LHCN-M2 (cell line): ENCODE results near the gene ABLIM2. TPM values are rescaled to one million over a fixed set of nuclear protein-coding genes. Genes with fewer than 3 reads are reported as not detected.
"Not testable (repeated sequence)": the region's sequence is repeated elsewhere in the genome, so short reads cannot be mapped to it uniquely, and the experiment has no call there.

ENCODE experiments used
- DNase-seq: peaks from one replicate; pipeline ENCODE4 v3.0.0-alpha.2; 2012; ENCODE audit warnings: low read depth
- total RNA-seq: library from RNA; depleted of rRNA; stranded (reverse); fragments of >200 nt; gene quantifications from 2 replicates; pipeline ENCODE4 v1.2.3, GENCODE V29; 2014

Gene ABLIM2
- total RNA-seq, 1 experiment from 2014 or later = 2.6 TPM

DNA sequence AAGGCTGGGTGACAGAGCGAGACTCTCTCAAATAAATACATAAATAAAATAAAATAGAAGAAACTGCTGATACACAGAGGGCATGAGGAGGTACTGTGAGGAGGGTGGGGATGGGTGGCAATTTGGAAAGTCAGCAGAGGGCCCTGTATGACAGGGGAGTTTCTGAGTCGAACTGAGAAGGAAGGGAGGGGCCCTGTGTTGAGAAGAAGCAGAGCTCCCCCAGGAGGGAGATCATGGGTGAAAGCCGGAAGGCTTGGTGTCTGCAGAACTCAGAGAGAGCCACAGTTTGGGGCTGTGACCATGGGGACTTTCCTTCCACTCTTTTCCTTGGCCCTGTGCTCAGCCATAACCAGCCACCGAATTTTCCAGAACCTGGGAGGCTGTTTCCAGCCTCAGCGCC lies 194.2 kb downstream of the ABLIM2 start:
- no peak for DNase-seq

DNA sequence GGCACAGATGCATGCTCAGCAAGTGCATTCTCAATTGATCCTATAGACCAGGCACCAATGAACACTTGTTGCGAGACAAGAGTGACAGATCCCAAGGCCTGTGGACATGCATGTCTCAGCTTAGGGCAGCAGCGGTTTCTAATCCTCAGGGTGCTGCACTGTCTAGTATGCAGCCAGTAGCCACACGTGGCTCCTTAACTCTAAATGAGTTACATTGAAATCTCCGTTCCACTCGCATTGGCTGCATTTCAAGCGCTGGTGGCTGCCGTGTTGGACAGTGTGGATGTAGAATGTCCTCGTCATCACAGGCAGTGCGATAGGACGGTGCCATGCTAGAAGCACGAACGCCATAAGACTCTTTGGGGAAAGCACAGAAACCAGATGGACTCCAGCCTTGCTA lies 194.9 kb downstream of the ABLIM2 start:
- DNase-seq = no peak

DNA sequence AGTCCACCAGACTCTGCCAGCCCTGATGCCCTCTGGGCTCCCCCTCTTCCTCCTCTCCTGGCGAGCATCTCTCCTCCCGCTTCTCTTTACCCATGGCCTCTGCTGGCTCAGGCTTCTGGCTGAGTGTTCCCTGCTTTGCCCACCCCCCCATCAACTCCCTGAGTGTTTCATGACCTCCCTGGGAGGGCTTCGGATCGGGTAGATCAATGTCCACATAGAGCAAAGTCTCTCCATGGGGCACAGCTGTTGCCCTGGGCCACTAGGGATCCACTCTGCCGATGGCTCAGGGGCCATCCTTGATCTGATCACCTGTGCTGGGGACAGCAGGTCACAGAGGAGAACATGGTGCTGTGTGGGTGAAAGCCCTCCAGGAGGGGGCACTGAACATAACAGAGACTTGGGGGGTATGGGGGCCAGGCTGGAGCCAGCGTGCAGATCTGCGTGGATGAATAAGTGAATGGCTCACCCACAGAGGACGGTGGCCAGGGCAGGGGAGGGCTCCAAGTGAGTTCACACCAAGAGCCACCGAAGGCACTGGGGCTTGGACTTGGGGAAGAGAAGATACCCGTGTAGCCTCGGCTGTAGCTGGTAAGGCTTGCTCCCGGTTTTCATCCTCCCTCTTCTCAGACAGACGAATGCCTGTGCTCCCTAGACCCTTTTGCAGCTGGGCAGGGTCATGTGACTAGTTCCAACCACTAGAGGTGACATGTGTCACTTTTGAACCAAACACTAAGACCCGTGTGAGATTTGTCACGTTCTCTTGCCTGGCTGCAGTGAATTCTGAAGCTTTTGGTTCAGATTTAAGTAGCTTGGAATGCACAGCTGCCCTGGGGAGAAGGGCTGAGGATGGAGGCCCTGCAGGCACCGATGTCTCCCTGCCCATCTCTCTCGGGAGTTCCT lies 195.8 kb downstream of the ABLIM2 start:
- no peak for DNase-seq

DNA sequence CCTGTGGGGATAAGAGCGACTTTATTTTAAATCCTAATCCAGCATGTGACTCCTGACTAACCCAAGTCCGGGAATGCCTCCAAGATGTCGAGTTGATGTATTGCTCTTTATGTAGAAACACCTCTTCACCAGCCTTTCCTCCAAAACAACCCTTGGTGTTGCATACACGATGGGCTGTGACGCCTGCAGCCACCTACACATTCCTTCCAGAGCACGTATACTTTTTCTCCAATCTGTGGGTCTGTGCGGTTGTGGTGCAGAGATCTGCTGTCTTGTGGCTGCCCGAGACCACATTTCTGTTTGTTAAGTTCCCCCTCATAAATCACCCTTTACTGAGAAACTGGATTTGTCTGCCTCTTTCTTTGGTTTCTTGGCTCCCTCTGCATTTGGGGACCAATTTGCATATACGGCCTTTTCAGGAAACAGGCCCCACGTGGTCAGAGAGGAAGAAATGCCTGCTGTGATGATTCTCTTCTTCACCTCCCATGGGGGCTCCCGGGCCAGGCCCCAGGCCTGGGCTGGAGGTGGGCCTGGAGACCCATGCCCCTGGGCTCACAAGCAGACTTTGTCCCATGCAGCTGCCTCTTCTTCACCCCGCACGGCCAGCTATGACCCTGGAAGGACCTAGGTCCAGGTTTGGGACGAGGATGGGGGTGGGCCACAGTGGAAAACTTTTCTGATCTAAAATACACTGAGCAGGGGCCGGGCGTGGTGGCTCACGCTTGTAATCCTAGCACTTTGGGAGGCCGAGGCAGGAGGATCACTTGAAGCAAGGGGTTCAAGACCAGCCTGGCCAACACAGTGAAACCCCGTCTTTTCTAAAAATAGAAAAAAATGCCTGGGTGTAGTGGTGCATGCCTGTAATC lies 197.6 kb downstream of the ABLIM2 start:
- peak; percentile 49 for DNase-seq

DNA sequence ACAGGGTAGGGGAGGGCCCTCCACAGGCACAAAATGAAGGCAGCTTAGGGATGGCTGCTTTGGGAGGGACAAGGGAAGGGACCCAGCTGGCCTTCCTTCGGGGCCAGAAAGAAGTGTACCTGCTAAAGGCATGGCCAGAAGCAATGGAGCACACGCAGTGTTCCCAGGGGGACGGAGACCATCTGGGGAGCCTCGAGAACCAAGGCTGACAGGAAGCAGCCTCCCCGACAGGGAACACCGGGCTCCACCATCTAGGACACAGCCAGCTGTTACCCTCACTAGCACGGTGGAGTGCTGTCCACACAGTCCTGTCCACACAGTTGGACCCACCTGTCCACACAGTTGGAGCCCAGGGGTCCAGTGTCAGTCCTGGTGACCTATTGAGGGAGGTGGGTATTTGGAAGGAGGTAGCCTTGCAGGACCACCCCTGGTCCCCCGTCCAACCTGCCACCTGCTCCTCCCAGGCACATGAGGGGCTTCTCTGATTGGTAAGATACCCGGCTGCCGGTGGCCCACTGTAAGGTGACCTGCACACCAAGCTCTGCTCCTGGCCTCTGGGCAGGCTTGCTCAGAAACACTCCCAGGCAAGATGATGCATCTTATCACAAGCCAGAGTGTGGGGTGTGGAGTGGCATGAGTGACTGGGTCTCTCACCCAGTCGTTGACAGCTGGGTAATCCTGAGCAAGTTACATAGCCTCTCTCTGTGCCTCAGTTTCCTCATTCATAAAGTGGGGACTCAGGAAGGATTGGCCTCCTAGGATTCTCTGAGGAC lies 198.4 kb downstream of the ABLIM2 start:
- no peak for DNase-seq

DNA sequence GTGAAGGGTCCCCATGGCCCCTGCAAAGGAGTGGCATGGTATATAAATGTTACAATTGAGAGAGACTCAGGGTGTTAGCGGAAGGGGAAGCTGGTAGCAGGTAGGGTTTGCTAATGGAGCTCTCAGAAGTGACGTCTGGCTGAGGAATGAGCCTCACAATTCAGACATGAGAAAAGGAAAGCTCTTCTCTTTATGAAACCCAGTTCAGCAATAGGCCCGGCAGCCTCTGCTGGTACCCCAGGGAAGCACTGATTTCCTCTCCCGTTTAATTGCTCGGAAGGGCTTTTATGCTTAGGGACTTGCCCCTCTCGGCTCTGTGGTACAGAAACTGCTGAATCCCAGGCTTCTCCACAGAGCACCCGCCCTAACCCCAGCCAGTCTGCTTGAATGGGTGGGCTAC lies 199.5 kb downstream of the ABLIM2 start:
- no peak for DNase-seq

DNA sequence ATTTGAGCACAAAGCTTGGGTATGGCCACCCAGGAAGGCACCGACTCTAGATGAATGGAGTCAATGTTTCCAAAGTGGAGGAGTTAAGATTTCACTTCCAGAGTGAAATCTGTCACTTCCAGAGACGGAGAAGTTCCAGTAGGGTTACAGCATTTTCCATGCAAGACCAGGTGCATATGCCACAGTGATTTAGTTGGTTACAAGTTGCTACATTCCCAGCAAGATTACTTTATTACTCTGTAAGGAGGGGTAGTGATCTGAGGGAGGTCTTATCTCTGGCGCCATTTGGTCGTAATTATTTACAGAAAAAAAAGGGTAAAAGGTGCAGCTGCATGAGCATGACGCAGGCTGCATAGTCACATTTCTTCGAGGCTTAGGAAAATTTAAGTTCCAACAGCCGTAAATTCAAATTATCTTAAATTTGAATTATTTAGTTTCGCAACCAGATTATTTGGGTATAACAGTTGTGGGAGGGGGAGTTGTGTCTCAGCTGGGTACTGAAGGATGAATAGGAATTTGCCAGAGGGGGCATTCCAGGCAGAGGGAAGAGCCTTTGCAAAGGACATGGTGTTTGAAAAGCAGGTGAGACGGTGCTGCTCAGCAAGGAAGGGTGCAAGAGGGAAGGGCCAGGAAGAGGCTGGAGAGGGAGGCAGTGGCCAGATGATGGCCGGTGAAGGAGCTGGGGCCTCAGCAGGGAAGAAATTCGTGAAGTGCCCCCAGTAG lies 201.5 kb downstream of the ABLIM2 start:
- DNase-seq = no peak

DNA sequence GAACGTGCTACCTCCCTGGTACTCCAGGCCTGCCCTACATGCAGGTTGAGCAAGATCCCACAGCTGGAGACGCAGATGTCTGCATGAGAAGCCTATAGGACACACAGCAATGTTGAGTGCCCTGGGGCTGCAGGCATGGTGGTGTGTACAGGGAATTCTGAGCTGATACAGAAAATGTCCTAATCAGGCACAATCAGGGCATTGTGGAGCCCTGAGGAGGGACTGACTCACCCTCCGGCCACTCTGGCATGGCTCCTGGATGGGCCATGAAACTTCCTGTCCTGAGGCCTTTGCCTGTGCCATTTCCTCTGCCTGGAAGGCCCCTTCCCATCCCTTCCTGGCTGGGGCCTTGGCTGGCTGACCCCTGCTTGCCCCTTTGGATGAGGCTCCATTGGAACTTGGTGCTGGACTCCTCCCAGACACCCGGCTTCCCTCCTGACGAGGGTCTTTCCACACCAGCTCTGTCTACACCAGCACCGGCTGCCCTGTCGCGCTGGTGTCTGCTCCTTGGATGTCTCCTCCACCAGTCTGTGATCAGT lies 202.3 kb downstream of the ABLIM2 start:
- peak; percentile 35 for DNase-seq

DNA sequence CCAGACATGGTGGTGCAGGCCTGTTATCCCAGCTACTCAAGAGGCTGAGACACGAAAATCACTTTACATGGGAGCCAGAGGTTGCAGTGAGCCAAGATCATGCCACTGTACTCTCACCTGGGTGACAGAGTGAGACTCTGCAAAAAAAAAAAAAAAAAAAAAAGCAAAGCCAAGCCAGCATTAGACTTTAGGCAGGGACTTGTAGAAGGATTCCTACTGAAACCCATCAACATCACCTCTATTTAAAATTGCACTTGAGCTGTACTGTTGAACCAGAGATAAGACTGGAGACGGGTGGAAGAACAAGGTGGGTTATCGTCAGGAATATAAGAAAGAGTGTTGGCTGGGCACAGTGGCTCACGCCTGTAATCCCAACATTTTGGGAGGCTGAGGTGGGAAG lies 203.2 kb downstream of the ABLIM2 start:
- no peak for DNase-seq

DNA sequence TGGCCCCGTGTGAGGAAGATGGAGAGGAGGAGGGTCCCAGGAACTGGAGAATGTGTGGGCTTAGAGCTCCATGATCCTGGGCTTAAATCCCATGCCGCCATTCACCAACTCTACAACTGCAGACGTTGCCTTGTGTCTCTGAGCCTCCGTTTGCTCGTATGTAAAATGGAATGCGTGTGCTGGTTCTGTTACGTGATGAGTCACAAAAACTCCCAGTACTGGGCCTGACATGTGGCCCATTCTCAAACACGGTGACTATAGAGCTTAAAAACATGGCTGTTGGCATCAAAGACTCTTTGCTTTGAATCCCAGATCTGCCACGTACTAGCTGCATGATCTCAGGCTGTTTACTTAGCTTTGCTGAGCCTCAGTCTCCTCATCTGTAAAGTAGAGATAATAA lies 206.0 kb downstream of the ABLIM2 start:
- DNase-seq = no peak

DNA sequence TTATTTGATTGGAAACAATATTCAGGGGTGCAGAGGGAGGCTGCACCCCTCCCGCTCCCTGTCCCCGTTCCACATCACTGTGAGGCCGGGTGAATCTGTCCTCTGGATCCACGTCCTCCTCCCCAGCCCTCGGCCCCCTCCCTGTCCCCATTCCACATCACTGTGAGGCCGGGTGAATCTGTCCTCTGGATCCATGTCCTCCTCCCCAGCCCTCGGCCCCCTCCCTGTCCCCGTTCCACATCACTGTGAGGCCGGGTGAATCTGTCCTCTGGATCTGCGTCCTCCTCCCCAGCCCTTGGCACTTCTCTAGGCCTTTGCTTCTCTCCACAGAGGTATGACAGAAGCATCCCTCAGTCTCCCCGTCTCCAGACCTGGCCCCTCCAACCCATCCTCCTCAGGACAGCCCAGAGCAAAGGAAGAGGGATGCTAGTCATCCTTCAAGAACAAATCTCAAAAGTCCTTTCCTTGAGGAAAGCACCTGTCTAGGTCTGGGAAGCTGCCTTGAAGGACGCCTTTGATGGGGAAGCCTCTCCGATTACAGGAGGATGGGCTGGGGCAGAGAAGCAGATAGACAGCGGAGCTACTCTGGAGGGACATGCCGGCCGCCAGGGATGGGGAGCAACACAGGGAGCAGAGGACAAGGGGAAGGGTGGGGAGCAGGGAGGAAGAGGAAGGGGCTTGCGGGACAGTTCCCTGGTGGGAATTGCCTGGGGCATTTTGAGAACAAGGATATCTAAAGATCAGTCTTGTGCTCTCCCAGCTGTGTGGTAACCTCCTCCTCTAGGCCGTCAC lies 208.1 kb downstream of the ABLIM2 start:
- no peak for DNase-seq

DNA sequence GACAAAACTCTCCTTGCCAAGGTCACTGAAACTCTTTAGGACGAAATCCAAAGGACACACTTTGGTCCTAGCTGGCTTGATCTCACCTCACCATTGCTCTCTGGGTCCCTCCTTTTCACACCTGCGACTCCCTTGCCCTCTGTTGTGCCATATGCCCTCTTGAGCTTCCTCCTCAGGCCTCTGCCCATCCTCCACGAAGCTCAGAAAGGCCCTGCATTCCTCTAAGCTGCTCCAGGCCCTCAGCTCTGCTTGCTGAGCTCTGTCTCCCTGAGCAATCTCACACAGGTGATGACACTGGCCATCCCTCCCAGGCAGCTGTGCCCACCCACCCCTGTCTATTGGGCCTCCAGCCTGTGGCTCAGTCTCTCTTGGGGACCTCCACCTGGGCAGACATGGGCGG lies 208.9 kb downstream of the ABLIM2 start:
- no peak for DNase-seq

DNA sequence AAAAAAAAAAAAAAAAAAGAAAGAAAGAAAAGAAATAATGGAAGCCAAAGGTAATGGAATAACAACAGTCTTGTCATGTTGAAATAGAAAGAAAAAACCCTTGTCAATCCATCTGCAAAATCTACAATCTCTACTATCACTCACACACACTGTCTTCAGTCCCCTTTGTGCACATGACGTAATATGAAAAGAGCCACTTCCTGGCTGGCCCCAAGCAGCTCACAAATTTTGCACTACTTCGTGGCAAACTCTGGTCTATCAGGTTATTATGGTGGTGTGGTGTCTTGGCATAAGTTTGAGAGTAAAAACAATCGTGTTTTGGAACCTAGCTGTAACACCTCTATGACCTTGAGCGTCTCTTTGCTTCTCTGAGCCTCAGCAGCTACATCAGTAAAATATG lies 210.7 kb downstream of the ABLIM2 start:
- DNase-seq = no peak

DNA sequence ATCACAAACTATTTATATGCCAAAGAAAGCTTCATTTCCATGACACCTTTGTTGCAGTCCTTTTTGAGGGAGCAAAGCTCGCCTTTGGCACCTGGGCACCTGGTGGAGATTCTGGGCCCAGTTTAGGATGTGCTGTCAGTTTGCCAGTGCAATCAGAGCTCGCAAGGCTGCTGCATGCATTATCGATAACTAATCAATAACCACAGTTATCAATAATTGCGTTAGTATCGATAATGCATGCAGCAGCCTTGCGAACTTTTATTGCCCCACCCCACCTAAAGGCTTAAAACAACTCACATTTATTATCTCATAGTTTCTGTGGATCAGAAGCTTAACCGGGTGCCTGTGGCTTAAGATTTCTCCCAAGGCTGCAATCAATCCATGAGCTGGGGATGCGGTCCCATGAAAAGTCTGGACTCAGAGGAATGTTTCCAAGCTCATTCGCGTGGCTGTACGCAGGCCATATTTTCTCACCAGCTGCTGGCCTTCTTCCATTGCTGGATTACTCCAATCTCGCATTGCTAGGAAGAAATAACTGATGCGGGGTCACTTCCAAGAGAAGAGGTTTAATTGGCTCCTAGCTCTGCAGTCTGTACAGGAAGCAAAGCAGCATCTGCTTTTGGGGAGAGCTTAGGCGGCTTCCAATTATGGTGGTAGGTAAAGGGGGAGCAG lies 212.8 kb downstream of the ABLIM2 start:
- no peak for DNase-seq

DNA sequence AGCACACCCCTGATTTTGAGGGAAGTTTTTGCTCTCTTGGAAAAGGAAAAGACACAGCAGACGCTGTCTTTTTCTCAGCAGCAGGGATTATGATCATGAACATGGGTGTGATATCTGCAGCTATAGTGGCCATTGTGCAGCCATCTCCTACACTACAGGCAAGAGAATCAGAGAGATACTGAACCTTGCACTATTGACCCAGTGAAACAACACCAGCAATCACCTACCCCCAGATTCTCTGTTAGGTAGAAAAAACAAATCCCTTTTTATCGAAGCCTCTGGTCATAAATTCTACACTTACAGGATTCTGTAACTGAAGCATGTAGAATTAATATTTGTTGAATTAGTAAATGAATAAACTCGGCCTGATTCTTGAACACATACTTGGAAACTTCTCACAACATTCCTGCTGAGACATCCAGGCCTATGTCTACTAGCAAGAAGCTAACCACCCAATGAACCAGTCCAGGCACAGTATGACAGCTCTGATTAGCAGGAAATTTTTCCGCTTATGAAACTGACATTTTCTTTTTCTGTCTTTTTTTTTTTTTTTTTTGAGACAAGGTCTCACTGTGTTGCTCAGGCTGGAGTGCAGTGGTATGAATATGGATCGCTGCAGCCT lies 213.9 kb downstream of the ABLIM2 start:
- no peak for DNase-seq

DNA sequence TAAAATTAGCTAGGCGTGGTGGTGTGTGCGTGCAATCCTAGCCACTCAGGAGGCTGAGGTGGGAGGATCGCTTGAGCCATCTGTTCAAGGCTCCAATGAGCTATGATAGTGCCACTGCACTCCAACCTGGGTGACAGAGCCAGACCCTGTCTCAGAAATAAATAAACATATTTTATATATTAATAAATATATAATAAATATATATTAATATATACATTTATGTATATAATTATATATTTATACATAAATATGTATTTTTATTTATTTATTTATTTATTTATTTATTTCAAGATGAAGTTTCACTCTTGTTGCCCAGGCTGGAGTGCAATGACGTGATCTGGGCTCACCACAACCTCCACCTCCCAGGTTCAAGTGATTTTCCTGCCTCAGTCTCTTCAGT lies 214.9 kb downstream of the ABLIM2 start:
- not testable (repeated sequence) for DNase-seq

DNA sequence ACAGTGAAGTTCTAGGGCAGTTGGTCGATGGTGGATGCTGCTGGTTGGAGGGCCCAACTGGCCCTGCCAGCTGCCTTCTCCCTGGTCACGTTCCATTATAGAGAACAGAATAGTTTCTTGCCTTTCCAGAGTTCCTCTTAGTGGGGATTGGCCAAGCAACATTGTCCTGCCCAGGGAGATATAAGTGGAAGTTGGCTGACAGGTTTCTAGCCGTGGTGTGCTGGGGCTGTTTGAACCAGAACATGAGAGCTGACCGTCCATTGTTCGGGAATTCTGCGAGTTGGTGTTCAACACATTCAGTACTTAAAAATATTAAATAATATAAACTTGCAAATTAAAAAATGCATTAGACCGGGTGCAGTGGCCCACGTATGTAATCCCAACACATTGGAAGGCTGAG lies 215.4 kb downstream of the ABLIM2 start:
- no peak for DNase-seq

DNA sequence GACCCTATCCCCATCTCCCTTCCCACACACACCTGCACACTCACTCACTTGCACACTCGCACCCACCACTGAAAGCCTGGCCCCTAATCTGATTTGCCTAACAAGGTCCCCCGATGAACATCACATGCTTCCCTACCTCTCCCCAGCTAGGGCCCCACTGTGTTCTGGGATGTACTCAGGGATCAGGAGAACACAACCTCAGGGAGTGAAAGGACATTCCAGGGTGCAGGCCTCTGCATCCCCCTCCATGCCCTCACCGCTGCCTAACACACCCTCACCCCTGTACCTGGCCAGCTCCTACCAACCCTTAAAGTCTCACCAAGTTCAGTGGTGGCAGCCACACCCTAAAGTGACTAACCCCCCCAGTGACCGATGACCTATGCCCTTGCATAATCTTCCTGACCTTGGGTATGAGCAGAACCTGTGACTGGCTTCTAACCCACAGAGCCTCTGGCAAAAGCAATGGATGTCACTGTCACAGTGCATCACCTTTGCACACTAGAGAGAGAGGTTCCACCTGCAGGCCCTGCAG lies 216.6 kb downstream of the ABLIM2 start:
- DNase-seq = no peak
